ENCODE data around the gene CIT.

Gene CIT

GRCh38 chr12:119876761-119877638 is at the start of gene CIT:
Gene CIT (minus strand): TSS chr12:119877320. CDS start chr12:119876168, 1,152 bp downstream.
- no peak for TF ChIP-seq GATA2 (IDR thresholded peaks at IDR 0.05; ENCODE audit: low read depth, low read length)
- no peak for TF ChIP-seq GATA3 (IDR thresholded peaks at IDR 0.05; ENCODE audit: low read depth, low read length)

GRCh38 chr12:119925269-119925668 is 48.1 kb upstream of the CIT start:
- TF ChIP-seq GATA3 (IDR thresholded peaks at IDR 0.05; ENCODE audit: low read depth, low read length) (no peak), GATA2 (IDR thresholded peaks at IDR 0.05; ENCODE audit: low read depth, low read length) (no peak)

GRCh38 chr12:119920064-119920463 is 42.9 kb upstream of the CIT start:
- TF ChIP-seq GATA3 (IDR thresholded peaks at IDR 0.05; ENCODE audit: low read depth, low read length) = no peak
- no peak for TF ChIP-seq GATA2 (IDR thresholded peaks at IDR 0.05; ENCODE audit: low read depth, low read length)

- TF ChIP-seq GATA2 (IDR thresholded peaks at IDR 0.05; ENCODE audit: low read depth, low read length) (no peak), GATA3 (IDR thresholded peaks at IDR 0.05; ENCODE audit: low read depth, low read length) (no peak)
Measured at GRCh38 chr12:119915894-119916510, 38.9 kb upstream of the CIT start.

GRCh38 chr12:119914666-119915065 is 37.5 kb upstream of the CIT start:
- TF ChIP-seq GATA3 (IDR thresholded peaks at IDR 0.05; ENCODE audit: low read depth, low read length) (no peak), GATA2 (IDR thresholded peaks at IDR 0.05; ENCODE audit: low read depth, low read length) (no peak)

GRCh38 chr12:119913536-119914330 is 36.6 kb upstream of the CIT start:
- TF ChIP-seq GATA3 (IDR thresholded peaks at IDR 0.05; ENCODE audit: low read depth, low read length) (no peak), GATA2 (IDR thresholded peaks at IDR 0.05; ENCODE audit: low read depth, low read length) (no peak)

- TF ChIP-seq GATA2 (IDR thresholded peaks at IDR 0.05; ENCODE audit: low read depth, low read length) = no peak
- TF ChIP-seq GATA3 (IDR thresholded peaks at IDR 0.05; ENCODE audit: low read depth, low read length) = no peak
Measured at GRCh38 chr12:119911182-119911581, 34.1 kb upstream of the CIT start.

- no peak for TF ChIP-seq GATA2 (IDR thresholded peaks at IDR 0.05; ENCODE audit: low read depth, low read length)
- no peak for TF ChIP-seq GATA3 (IDR thresholded peaks at IDR 0.05; ENCODE audit: low read depth, low read length)
Measured at GRCh38 chr12:119910586-119910985, 33.5 kb upstream of the CIT start.

GRCh38 chr12:119902084-119902509 is 25.0 kb upstream of the CIT start:
- TF ChIP-seq GATA3 (IDR thresholded peaks at IDR 0.05; ENCODE audit: low read depth, low read length) = peak; percentile 90
- peak; percentile 95 for TF ChIP-seq GATA2 (IDR thresholded peaks at IDR 0.05; ENCODE audit: low read depth, low read length)

GRCh38 chr12:119901670-119902069 is 24.6 kb upstream of the CIT start:
- TF ChIP-seq GATA3 (IDR thresholded peaks at IDR 0.05; ENCODE audit: low read depth, low read length) (no peak), GATA2 (IDR thresholded peaks at IDR 0.05; ENCODE audit: low read depth, low read length) (no peak)

GRCh38 chr12:119894916-119895315 is 17.8 kb upstream of the CIT start:
- TF ChIP-seq GATA2 (IDR thresholded peaks at IDR 0.05; ENCODE audit: low read depth, low read length) (no peak), GATA3 (IDR thresholded peaks at IDR 0.05; ENCODE audit: low read depth, low read length) (no peak)

GRCh38 chr12:119885549-119885948 is 8.4 kb upstream of the CIT start:
- TF ChIP-seq GATA3 (IDR thresholded peaks at IDR 0.05; ENCODE audit: low read depth, low read length) (no peak), GATA2 (IDR thresholded peaks at IDR 0.05; ENCODE audit: low read depth, low read length) (no peak)

GRCh38 chr12:119883237-119883636 is 6.1 kb upstream of the CIT start:
- no peak for TF ChIP-seq GATA2 (IDR thresholded peaks at IDR 0.05; ENCODE audit: low read depth, low read length)
- no peak for TF ChIP-seq GATA3 (IDR thresholded peaks at IDR 0.05; ENCODE audit: low read depth, low read length)

GRCh38 chr12:119877639-119877948 is 474 bp upstream of the CIT start:
- TF ChIP-seq GATA3 (IDR thresholded peaks at IDR 0.05; ENCODE audit: low read depth, low read length) = no peak
- no peak for TF ChIP-seq GATA2 (IDR thresholded peaks at IDR 0.05; ENCODE audit: low read depth, low read length)

Data from SH-SY5Y (cell line).